ACC112 (cell line): Measurements from ENCODE around the gene AMOTL2.

Source experiments
- H2AFZ ChIP-seq: fragments of 200-600 bp; sonication (generic); one replicate; pipeline ENCODE4 v1.6.0; 2017; ENCODE audit warnings: antibody characterized with exemption, low read length; ENCODE audit not compliant: unreplicated experiment
- H3K27ac ChIP-seq: fragments of 200-600 bp; sonication (generic); 2 replicates; pipeline ENCODE4 v1.5.1; 2014; ENCODE audit warnings: low read depth, mild to moderate bottlenecking, antibody characterized with exemption, low read length, moderate library complexity
- H3K27me3 ChIP-seq: fragments of 200-600 bp; sonication (generic); 2 replicates; pipeline ENCODE4 v1.6.1; 2014; ENCODE audit warnings: mild to moderate bottlenecking, antibody characterized with exemption, low read length, moderate library complexity, mixed read lengths; ENCODE audit not compliant: insufficient read depth
- H3K36me3 ChIP-seq: fragments of 200-600 bp; sonication (generic); 2 replicates; pipeline ENCODE4 v1.6.1; 2016; ENCODE audit warnings: mild to moderate bottlenecking, antibody characterized with exemption, low read length, moderate library complexity, mixed read lengths; ENCODE audit not compliant: insufficient read depth
- H3K4me1 ChIP-seq: fragments of 200-600 bp; sonication (generic); one replicate; pipeline ENCODE4 v1.6.1; 2016; ENCODE audit warnings: low read length, mixed read lengths; ENCODE audit not compliant: insufficient read depth, unreplicated experiment, control insufficient read depth
- H3K4me3 ChIP-seq: fragments of 200-600 bp; sonication (generic); 2 replicates; pipeline ENCODE4 v1.5.1; 2014; ENCODE audit warnings: mild to moderate bottlenecking, low read depth, low read length
- H3K79me2 ChIP-seq: fragments of 200-600 bp; sonication (generic); one replicate; pipeline ENCODE4 v1.6.0; 2016; ENCODE audit warnings: low read length; ENCODE audit not compliant: control insufficient read depth, unreplicated experiment, insufficient read depth

Gene AMOTL2

DNA sequence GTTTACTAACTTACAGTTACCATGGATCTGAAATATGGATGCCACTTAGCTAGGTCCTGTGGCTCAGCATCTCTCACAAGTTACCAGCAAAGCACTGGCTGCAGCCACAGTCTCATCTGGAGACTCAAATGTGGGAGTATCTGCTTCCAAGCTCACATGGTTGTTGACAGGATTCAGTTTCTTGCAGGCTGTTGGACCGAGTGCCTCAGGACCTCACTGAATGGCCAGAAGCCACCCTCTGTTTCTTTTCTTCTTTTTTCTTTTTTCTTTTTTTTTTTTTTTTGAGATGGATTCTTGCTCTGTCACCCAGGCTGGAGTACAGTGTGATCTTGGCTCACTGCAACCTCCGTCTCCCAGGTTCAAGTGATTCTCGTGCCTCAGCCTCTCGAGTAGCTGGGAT, 20.1 kb upstream of the AMOTL2 start:
- no peaks in the 10 kb centered on the region for H3K79me2 ChIP-seq
- H2AFZ ChIP-seq, result no peak overlapping the region
- H3K27ac ChIP-seq, result no peak overlapping the region
- no peaks in the 10 kb centered on the region for H3K4me1 ChIP-seq
- H3K36me3 ChIP-seq, result no peaks in the 10 kb centered on the region
- H3K27me3 ChIP-seq, result peaks cover 8% of the 10 kb centered on the region; the same call in 1 of the 2 replicates
- H3K4me3 ChIP-seq, result no peak overlapping the region

DNA sequence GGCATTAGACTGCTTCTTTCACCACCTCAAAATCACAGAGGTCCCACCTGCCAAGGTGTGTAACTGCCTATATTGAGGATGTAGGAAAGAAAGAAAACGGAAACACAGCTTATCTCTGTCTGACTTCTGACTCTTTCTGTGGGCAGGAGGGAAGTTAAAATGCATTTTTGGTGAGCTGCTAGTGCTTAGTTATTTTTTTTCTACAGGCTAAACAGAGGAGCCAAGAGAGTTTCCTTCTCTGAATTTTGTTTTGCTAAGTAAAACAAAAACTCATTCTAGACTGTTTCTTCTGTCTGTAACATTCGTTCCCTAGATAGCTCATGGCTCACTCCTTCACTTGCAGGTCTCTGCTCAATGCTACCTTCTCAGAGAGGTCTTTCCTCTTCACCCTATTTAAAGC, 18.8 kb upstream of the AMOTL2 start:
- no peaks in the 10 kb centered on the region for H3K36me3 ChIP-seq
- no peak overlapping the region for H2AFZ ChIP-seq
- H3K4me3 ChIP-seq, result no peak overlapping the region
- no peaks in the 10 kb centered on the region for H3K4me1 ChIP-seq
- no peak overlapping the region for H3K27ac ChIP-seq
- peaks cover 16% of the 10 kb centered on the region; the same call in 1 of the 2 replicates for H3K27me3 ChIP-seq
- no peaks in the 10 kb centered on the region for H3K79me2 ChIP-seq

DNA sequence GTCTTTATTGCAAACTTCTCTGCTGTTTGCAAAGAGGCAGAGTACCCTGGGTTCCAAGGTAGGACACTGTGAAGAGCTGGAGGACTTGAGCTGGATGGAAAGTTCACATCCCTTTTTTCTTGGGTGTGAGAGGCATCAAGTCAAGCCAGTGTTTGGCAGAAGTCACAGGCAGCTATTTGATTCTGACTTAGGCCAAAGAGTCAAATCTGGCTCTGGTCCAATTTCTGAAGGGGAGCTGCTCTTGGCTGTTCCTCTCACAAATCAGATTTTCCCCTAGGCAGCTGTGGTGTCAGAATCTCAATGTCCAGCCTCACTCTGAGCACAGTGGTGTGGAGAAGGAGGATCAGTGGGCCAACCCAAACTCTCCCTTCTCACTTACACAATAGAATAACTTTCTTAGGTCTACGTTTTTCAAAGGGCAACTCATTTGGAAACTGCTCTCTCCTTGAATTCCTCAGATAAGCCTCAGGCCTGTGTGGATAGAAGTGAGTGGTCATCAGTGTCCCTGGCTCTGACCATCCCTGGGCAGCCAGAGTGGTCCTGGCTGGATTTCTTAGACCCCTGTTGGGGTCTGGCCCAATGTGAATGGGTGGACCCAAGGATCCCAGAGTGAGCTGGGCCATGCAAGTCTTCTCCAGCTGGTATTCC, 18.2 kb upstream of the AMOTL2 start:
- Histone ChIP-seq H3K36me3 (no peaks in the 10 kb centered on the region), H3K4me1 (no peaks in the 10 kb centered on the region), H3K27me3 (peaks cover 16% of the 10 kb centered on the region; the same call in 1 of the 2 replicates), H2AFZ (no peak overlapping the region), H3K4me3 (no peak overlapping the region), H3K27ac (no peak overlapping the region), H3K79me2 (no peaks in the 10 kb centered on the region)

DNA sequence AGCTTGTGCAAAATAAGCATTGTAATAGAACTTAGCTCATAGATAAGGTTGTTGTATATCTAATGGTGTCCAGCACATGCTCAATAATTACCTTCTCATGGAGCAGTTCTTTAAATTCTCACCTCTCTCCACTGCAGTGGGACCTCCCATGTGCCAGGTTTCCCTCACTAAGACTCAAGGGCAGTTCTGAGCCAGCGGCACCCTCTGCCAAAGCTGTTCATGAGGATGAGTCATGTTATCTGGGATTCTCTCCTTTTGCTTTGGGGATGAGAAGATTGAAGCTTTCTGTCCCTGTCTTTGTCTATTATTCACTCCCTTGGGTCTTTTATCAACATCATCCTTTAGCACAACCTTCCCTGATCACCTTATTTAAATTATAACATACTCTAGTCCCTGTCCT, 15.6 kb upstream of the AMOTL2 start:
- Histone ChIP-seq H3K4me1 (no peaks in the 10 kb centered on the region), H3K36me3 (no peaks in the 10 kb centered on the region), H3K4me3 (no peak overlapping the region), H3K27me3 (peaks cover 15% of the 10 kb centered on the region), H3K27ac (no peak overlapping the region), H2AFZ (no peak overlapping the region), H3K79me2 (no peaks in the 10 kb centered on the region)

DNA sequence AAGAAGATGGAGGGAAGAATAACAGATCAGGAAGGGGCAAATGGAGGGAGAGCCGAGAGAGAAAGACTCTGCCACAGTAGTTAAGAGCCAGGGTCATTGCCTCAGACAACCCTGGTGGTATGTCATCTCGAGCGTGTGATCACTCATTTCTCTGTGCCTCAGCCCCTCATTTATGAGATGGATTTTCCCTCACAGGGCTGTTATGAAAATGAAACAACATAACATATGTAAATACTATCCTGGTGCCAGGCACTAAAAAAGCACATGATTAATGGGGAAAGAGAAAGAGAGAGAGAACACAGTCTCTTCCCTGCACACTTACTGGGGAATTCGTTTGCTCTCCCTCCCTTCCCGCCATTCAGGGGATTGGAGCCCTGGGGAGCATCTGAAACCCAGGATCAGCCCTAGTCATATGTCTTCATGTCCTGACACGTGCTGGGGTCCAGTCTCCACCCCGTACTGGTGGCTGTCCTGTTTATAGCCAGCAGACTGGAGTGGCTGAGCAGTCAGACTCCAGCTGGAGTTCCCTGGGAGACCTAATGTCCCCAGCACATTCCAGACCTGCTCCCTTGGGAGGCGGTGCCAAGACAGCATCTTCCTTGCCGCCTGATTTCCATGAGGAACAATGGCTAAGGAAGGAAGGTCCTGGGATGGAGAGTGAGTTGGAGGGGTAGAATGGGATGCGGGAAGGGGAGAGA, 14.7 kb upstream of the AMOTL2 start:
- Histone ChIP-seq H3K27me3 (peaks cover 15% of the 10 kb centered on the region), H3K4me3 (no peak overlapping the region), H3K36me3 (no peaks in the 10 kb centered on the region), H3K4me1 (no peaks in the 10 kb centered on the region), H2AFZ (no peak overlapping the region), H3K79me2 (no peaks in the 10 kb centered on the region), H3K27ac (no peak overlapping the region)

DNA sequence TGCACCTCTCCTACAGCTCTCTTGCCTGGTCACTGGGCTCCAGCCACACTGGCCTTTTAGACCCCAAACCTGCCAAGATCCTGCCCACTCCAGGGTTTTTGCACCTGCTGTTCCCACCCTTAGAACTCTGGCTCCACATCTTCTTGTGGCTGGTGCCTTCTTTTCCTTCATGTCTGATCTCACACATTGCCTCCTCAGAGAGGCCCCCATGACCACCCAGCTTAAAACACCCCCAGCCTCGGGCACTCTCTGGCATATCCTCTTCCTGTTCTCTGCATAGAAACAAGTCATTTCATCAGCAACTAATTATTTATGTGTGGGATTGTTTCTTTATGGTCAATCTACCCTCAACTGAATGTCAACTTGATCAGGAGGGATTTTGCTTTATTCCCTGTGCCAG, 14.0 kb upstream of the AMOTL2 start:
- Histone ChIP-seq H3K27ac (no peak overlapping the region), H3K4me3 (no peak overlapping the region), H3K36me3 (no peaks in the 10 kb centered on the region), H3K27me3 (peaks cover 15% of the 10 kb centered on the region), H2AFZ (no peak overlapping the region), H3K4me1 (no peaks in the 10 kb centered on the region), H3K79me2 (no peaks in the 10 kb centered on the region)

DNA sequence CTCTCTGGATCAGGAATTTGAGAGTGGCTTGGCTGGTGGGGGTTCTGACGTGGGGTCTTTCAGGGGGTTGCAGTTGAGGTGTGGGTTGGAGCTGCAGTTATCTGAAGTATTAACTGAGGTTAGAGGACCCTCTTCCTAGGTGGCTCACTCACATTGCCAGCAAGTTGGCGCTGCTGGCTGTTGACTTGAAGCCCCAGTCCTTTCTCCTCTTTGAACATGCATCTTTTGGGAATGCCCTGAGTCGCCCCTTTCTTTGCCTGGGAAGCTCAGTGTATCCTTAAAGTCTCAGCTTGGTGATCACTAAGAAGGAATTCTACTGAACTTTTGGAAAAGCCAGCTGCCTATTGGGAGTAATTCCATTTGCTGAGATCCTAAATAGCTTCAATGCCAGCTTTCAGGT, 13.0 kb upstream of the AMOTL2 start:
- Histone ChIP-seq H3K27me3 (peaks cover 15% of the 10 kb centered on the region), H3K36me3 (no peaks in the 10 kb centered on the region), H3K79me2 (no peaks in the 10 kb centered on the region), H3K4me3 (no peak overlapping the region), H3K4me1 (no peaks in the 10 kb centered on the region), H3K27ac (no peak overlapping the region), H2AFZ (no peak overlapping the region)

DNA sequence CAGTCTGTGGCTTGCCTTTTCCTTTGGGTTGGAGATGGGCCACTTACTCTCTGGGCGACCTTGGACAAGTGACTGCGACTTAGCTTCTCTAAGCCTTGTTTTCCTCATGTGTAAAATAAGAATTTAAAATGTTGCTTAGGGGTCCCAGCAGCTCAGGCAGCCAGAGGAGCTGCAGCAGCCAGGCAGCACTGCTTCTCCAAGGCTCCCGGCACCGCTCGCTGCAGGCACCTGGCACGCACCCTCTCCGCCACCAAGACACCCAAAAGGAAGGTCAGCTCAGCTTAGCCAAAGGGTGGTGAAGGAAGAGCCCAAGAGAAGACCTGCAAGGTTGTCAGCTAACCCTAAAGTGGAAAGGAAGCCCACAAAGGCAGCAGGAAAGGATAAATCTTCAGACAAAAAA, 10.7 kb upstream of the AMOTL2 start:
- H3K79me2 ChIP-seq, result no peaks in the 10 kb centered on the region

DNA sequence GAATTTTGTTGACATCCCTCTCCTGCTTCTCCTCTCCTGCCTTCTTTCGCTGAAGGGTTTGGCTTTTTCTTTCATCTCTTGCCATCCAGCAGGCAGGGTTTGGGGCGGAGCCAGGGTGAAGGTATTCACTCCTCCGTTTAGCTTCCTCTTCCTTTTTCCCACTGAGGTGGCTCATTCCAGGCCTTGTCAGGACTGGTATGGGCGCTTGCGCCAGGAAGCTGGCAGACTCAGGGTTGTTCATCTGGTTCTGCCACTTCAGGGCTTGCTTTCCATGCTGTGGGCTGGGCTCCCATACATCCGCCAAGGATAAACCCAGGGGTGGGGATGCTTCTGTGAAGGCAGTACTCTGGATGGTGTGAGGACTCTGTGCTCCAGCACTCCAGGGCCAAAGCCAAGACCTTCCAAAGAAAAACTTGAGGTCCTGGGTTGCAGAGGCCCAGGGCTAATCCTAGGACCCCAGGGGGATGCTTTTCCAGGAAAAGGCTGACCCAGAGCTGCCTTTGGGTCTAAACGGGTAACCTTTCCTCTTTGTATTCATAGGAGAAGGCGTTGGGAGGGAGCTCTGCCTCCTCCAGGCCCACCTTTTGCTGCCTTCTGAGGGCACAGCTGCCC, 7.7 kb upstream of the AMOTL2 start:
- no peak overlapping the region for H2AFZ ChIP-seq
- H3K27me3 ChIP-seq, result peaks cover 1% of the 10 kb centered on the region
- H3K4me3 ChIP-seq, result no peak overlapping the region
- no peaks in the 10 kb centered on the region for H3K36me3 ChIP-seq
- H3K79me2 ChIP-seq, result no peaks in the 10 kb centered on the region
- no peak overlapping the region for H3K27ac ChIP-seq
- peaks cover 10% of the 10 kb centered on the region for H3K4me1 ChIP-seq

More for the DNA sequence above, 10.7 kb upstream of the AMOTL2 start:
- no peaks in the 10 kb centered on the region for H3K36me3 ChIP-seq
- H3K4me1 ChIP-seq, result peaks cover 10% of the 10 kb centered on the region
- peaks cover 15% of the 10 kb centered on the region for H3K27me3 ChIP-seq
- no peak overlapping the region for H2AFZ ChIP-seq
- no peak overlapping the region for H3K4me3 ChIP-seq
- H3K27ac ChIP-seq, result no peak overlapping the region

DNA sequence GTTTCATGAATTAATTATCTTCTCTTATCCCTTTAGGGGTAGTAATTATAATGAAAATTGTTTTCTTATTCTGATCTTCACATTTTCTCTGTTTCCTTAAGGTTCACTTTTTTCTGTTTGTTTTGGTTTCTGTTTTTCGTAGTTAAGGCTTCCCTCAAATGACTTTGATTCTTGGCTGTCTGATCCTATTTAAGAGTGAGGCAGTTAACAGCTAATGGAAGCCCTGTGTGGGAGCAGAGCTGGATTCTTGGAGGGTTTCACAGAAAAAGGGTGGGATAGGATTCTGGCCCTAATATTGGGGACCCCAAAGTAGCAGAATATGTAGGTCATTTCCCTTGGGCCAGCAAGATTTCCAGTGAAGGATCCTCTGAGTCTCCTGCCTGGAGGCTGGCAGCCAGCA, 6.8 kb upstream of the AMOTL2 start:
- Histone ChIP-seq H3K4me1 (peaks cover 10% of the 10 kb centered on the region), H3K4me3 (no peak overlapping the region), H3K79me2 (no peaks in the 10 kb centered on the region), H2AFZ (peak overlapping the region; percentile 64), H3K27ac (no peak overlapping the region), H3K27me3 (no peaks in the 10 kb centered on the region), H3K36me3 (no peaks in the 10 kb centered on the region)

DNA sequence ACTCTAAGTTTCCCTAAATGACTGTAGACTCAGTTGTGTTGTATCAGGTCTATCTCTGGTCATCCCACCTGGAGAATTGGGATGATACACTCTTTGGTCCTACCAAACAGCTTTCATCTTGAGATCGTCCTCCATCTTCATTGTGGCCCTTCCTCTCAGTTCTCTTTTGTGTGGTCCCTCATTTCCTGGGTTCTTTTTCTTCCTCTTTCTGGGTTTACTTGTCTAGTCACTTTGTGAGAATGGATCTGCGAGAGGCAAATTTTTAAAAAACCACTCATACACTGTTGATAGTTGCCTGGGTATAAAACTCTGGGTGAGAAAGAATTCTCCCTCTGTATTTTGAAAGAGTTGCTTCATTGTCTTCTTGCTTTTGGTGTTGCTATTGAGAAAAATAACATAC, 6.0 kb upstream of the AMOTL2 start:
- Histone ChIP-seq H3K79me2 (no peaks in the 10 kb centered on the region), H3K27me3 (no peaks in the 10 kb centered on the region), H3K27ac (no peak overlapping the region), H3K36me3 (no peaks in the 10 kb centered on the region), H3K4me3 (no peak overlapping the region), H3K4me1 (peaks cover 14% of the 10 kb centered on the region), H2AFZ (no peak overlapping the region)
